Kidney capillary endothelial cell (primary cell): ENCODE data around the gene NFKB1.
"Not testable (repeated sequence)": the region's sequence is repeated elsewhere in the genome, so short reads cannot be mapped to it uniquely, and the experiment has no call there.

Experiments used
- DNase-seq: peaks from one replicate; pipeline ENCODE4 v3.0.0-alpha.2; 2018; ENCODE audit warnings: low spot score

Gene NFKB1

DNA sequence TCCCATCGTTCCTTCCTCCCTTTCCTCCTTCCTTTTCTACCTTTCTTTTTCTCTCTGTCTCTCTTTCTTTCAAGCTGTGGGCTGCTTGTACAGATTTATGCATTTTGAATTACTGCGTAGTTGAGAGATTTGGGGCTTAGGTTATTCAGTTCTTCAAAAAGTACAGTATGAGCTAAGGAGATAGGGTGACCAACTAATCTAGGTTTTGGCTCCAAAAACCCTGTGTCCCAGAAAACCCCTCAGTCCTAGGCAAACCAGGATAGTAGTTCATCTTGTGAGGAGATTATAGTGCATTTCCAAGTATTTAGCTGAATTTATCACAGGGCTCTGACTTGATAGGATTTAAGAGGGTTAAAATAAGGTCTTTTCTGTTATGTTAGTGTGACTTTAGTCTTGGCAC lies 64.5 kb downstream of the NFKB1 start:
- DNase-seq = no peak

DNA sequence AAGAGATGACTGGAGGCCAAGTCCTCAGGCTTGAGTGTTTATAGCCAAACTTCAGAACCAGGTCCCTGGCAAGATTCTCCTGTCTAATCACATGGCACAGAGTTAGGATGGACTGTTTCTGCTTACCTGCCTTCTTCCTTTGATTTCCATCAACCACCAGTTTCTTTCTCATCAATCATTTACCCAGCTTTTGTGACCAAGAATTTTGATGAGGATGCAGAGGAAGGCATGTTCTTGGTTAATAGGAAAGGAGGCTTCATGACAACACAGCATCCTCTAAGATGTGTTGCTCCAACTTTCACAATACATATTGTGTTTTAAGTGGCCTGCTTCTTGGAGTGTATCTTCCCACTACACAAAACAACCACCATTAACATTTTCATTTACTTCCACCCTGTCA lies 65.3 kb downstream of the NFKB1 start:
- DNase-seq = no peak

DNA sequence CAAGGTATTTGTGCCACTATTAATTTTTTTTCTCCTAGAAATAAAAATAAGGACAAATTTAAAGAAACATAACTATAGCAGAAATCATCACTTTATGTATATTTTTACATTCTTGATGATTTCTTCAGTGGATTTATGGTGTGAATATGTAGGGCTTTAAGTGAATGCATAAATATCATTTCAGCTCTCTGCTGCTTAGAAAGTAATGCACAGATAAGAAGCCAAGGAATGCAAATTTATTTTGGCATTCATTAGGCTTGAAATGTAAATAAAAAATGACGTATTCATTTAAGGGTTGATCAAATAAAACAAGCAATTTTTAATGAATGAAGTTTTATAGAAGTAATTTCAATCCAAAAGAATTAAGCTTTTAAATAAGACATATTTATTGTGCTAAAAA lies 66.3 kb downstream of the NFKB1 start:
- no peak for DNase-seq

DNA sequence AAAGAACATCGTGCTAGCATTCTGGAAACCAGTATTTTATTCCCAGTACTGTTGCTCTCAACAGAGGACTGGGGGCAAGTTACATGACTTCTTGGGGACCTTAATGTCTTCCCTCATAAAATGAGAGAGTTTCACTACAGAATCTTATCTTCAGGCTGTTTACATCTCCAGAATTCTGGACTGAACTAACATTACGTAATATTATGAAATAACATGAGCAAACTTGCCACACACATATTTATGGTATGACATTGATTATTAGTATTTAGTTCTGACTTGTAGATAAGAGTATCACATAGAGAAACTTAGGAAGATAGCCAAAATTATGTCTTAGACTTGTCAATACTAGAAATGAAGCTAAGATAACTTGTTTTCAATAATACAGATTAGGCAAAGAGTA lies 68.0 kb downstream of the NFKB1 start:
- no peak for DNase-seq

- DNase-seq = not testable (repeated sequence)
These were observed 69.1 kb downstream of the NFKB1 start for GRCh38 chr4:102570211-102570610.

DNA sequence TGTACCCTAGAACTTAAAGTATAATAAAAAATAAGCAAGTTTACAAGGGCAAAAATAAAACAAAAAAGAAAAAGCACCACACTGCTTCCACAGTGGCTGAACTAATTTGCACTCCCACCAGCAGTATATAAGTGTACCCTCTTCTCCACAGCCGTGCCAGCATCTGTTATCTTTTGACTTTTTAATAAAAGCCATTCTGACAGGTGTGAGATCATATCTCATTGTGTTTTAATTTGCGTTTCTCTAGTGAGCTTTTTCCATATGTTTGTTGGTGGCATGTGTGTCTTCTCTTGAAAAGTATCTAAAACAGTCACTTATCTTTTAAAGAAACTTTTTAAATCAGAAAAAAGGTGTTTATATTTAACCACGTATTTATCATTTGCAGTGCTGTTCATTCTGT lies 71.3 kb downstream of the NFKB1 start:
- no peak for DNase-seq

DNA sequence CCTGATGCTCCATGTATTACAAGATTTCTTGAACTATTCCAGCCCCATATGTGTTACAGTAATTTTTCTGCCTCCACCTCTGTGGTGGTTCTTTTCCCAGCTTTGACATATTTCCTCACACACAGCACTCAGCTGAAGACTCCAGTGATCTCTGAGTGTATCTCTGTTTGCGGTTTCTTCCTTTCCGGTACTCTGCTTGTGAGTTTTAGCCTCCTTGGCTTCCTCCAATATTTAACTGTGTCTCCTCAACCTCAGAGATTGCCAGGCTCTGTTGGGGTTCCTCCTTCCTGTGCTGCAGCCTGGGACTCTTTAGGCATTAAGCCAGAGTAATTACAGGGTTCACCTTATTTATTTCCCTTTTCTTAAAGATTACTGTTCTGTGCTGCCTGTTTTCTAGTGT lies 73.2 kb downstream of the NFKB1 start:
- DNase-seq = no peak

DNA sequence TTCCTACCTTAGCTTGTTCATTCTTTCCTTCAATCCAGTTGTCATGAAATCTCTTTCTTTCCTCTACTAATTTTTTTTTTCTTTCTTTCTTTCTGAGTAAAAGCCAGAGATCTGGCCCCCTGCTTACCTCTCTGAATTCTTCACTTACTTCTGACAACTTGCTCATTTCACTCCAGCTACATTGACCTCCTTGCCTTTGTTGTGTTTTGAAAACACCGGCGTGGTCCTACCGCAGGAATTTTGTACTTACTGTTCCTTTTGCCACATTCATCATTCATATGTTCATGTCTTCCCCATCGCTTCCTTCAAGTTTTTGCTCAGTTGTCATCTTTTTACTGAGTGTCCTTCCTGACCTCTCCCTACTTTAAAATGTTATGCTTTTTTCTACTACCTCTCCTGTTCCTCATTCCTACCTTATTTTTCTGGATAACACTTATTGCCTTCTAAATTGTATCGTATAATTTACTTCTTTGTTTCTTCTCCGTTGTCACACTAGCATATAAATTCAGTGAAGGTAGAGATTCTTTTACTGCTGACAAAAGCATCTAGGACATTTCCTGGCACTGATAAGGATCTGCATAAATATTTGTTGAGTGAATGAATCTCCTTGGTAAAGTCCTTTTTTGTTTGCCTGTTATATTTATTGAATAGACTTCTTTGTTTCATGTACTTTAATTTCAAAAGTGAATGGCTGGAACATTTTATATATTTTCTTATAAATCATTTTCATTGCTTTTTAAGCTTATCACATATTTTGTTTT lies 74.4 kb downstream of the NFKB1 start:
- DNase-seq = no peak

- no peak for DNase-seq
These were observed 77.1 kb downstream of the NFKB1 start for GRCh38 chr4:102578270-102578669.

- DNase-seq = no peak
These were observed 77.7 kb downstream of the NFKB1 start for GRCh38 chr4:102578819-102579218.

- DNase-seq = no peak
These were observed 78.8 kb downstream of the NFKB1 start for GRCh38 chr4:102579794-102580462.

GRCh38 chr4:102580463-102580842 lies 79.3 kb downstream of the NFKB1 start:
- DNase-seq = no peak

DNA sequence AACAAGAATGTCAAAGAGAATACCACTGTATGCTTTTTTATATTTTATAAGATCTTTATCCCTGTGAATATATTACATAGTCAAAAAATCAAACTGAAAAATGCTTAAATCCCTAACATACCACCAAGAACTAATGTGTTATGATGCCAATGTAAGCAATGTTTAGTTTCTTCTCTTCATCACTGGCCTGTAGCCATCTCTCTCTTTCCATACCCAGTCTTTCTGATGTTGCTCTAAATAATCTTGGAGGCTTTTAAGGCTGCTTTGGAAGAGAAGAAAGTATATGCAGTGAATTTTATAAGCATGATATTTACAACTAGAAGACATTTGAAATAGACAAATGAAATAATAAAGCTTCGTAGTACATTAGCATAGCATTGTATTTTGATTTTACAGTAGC lies 82.9 kb downstream of the NFKB1 start:
- DNase-seq = no peak

GRCh38 chr4:102585329-102585728 lies 84.2 kb downstream of the NFKB1 start:
- DNase-seq = no peak

DNA sequence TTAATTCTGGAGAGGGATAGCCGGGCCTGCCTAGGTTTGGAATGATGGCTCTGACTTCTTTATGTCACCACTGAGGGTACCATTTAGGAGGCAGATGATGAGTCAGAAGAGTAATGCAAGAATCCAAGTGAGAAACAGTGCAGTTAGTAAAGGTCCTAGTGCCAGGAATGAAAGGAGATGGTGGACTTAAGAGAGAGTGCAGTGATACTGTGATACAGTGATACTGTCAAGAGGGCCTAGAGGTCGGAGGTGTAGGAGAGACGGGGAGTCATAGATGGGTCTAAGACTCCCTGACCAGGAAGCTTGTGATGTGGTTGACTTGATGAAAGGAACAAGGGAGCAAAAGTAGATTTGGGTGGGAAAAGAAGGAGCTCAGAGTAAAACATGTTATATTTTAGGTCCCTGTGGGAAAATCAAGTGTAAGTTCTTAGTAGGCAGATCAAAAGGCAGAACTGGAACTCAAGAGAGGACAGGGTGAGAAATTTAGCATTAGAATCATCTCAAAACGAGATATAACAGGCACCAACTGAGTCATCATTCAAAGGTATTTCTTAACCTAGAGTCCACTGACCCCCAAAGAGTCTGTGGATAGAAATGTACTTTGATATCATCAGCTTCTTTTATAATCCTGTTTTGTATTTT lies 85.0 kb downstream of the NFKB1 start:
- no peak for DNase-seq

- no peak for DNase-seq
These were observed 85.5 kb downstream of the NFKB1 start for GRCh38 chr4:102586644-102587021.

GRCh38 chr4:102589743-102590142 lies 88.6 kb downstream of the NFKB1 start:
- no peak for DNase-seq

DNA sequence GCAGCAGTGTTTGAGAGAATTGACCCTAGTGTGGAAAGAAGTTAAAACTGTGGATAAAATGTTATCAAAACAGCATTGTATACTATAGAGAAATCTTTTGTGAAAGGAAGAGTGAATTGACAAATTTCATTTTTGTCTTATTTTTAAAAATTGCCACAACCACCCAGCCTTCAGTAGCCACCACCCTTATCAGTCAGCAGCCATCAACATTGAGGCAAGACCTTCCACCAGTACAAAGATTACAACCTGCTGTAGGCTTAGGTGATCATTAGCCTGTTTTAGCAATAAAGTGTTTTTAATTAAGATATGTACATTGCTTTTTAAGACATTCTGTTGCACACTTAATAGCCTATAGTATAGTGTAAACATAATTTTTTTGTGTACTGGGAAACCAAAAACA lies 91.1 kb downstream of the NFKB1 start:
- no peak for DNase-seq

DNA sequence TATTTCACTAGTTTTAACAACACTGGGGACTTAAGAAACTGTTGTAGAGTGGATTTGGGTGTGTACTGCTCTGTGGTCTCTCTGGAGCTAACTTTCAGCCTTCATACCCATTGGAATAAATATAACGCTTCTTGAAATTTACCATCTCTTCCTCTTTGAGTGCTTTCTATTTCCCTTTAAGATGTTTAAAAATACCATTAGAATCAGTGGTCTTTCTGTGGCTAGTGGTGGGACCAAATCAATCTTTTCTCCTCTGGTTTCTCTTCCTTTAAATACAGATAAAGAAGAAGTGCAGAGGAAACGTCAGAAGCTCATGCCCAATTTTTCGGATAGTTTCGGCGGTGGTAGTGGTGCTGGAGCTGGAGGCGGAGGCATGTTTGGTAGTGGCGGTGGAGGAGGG lies 92.0 kb downstream of the NFKB1 start:
- no peak for DNase-seq

DNA sequence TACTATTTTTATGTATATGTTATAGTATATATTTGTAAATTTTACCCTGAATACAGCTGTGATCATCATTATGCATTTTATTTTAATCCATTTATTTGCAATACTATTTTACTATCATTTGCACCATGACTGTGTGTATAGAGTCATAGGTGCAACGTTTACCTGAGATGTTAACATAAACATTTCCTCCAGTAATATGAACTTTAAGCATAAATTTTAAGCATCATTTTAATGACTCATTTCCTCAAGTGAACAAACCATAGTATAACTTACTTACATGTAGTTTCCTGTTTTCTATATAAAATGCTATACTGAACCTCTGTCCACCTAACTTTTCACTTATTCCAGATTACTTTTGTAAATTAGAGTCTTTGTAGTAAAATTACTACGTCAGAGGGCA lies 92.8 kb downstream of the NFKB1 start:
- DNase-seq = no peak

- no peak for DNase-seq
These were observed 95.4 kb downstream of the NFKB1 start for GRCh38 chr4:102596532-102596931.

GRCh38 chr4:102598086-102598761 lies 97.1 kb downstream of the NFKB1 start:
- DNase-seq = no peak
